Peyer's patch (tissue), 4 donors: ENCODE data around the gene RELT. TPM values are rescaled to one million over a fixed set of nuclear protein-coding genes. Genes with fewer than 3 reads are reported as not detected.

Experiments used
- DNase-seq, 3 donors: peaks; one replicate each; pipeline ENCODE4 v3.0.0-alpha.2; 2017 to 2019
- H3K27ac ChIP-seq, 4 donors: fragments of 200-600 bp; sonication (generic); one replicate each; pipeline ENCODE4 v1.5.1; 2016 to 2019
- H3K27me3 ChIP-seq, 2 donors: fragments of 200-600 bp; sonication (generic); one replicate each; pipeline ENCODE4 v1.5.1; 2019
- H3K36me3 ChIP-seq, 3 donors: fragments of 200-600 bp; sonication (generic); one replicate each; pipeline ENCODE4 v1.5.1; 2016 to 2019
- H3K4me1 ChIP-seq, 4 donors: fragments of 200-600 bp; sonication (generic); one replicate each; pipeline ENCODE4 v1.5.1; 2016 to 2019
- H3K4me3 ChIP-seq, 4 donors: fragments of 200-600 bp; sonication (generic); 1 replicate in 3 of 4; 2 replicates in 1 of 4; pipeline ENCODE4 v1.5.1; 2016 to 2019; ENCODE audit warnings: mild to moderate bottlenecking in 1 of 4
- H3K9me3 ChIP-seq, 4 donors: fragments of 200-600 bp; sonication (generic); one replicate each; pipeline ENCODE4 v1.5.1; 2016 to 2019; ENCODE audit warnings: mild to moderate bottlenecking in 1 of 4
- CTCF ChIP-seq, 6 experiments: fragments of 450-650 bp in 4 of 6; fragments of 200-600 bp in 2 of 6; sonication (generic) in 1 of 6; IDR thresholded peaks; one replicate each; pipeline ENCODE4 v1.5.1; 2017 to 2019; ENCODE audit warnings: antibody characterized with exemption in 6 of 6, mild to moderate bottlenecking in 3 of 6, moderate library complexity in 1 of 6
- POLR2A ChIP-seq, 2 donors: fragments of 450-650 bp; IDR thresholded peaks; one replicate each; pipeline ENCODE4 v1.5.1; 2017; ENCODE audit warnings: antibody characterized with exemption in 2 of 2, mild to moderate bottlenecking in 2 of 2, moderate library complexity in 2 of 2
- total RNA-seq, 4 donors: library from RNA; depleted of rRNA; stranded (reverse); fragments of >200 nt; gene quantifications; one replicate each; pipeline ENCODE4 v1.1.0, GENCODE V29; 2016

Gene RELT
- total RNA-seq, 4 donors from 2014 or later: 1.2 to 19.0 (median 4.7) TPM

GRCh38 chr11:73383249-73384124 lies 7.3 kb downstream of the RELT start:
- H3K27ac ChIP-seq: peak overlapping the region in 3 of 4 donors; percentile 54 to 99 (median 78)
- no peaks in the 10 kb centered on the region for H3K36me3 ChIP-seq
- TF ChIP-seq POLR2A (IDR thresholded peaks at IDR 0.05): no peak
- peak overlapping the region in 1 of 4 donors; percentile 18 for H3K4me3 ChIP-seq
- H3K4me1 ChIP-seq: peaks cover 0 to 87% (median 54%) of the 10 kb centered on the region in 4 donors
- no peaks in the 10 kb centered on the region for H3K9me3 ChIP-seq
- DNase-seq: peak in 1 of 3 donors; percentile 70
- no peaks in the 10 kb centered on the region for H3K27me3 ChIP-seq

DNA sequence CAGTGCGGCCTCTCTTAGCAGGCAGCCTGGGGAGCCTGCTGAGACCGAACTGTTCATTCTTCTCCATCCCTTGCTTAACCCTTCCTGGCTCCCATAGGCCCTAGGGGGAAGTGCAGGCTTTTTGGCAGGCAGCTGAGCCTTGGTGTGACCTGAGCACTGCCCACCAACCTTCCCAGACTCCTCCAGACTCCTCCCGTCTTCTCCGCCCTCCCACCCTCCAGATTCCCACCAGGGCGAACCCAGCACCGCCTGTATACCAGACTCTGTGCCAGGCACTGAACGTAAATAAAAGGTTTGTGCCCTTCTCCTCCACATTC lies 7.9 kb downstream of the RELT start:
- Histone ChIP-seq H3K36me3 (no peaks in the 10 kb centered on the region), H3K9me3 (no peaks in the 10 kb centered on the region), H3K27me3 (no peaks in the 10 kb centered on the region), H3K27ac (peak overlapping the region in 3 of 4 donors; percentile 54 to 99 (median 78)), H3K4me3 (no peak overlapping the region), H3K4me1 (peaks cover 0 to 87% (median 56%) of the 10 kb centered on the region in 4 donors)
- TF ChIP-seq CTCF (IDR thresholded peaks at IDR 0.05): no peak
- no peak for TF ChIP-seq POLR2A (IDR thresholded peaks at IDR 0.05)
- no peak for DNase-seq

DNA sequence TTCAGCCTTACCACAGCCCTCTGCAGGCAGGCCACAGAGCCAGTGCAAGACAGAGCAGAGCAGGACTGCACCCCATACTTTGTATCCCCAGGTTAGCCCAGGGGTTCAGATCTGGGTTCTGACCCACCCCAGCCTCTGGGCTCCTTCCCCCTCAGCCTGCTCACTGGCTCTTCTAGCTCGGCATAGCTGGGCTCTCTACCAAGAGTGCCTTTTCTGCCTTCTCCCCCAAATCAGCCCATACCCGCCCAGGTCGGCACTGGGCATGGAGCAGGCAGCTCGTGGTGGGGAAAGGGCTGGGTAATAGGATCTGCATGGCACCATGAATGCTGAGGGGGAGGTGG lies 8.3 kb downstream of the RELT start:
- no peak for TF ChIP-seq CTCF (IDR thresholded peaks at IDR 0.05)
- no peak for TF ChIP-seq POLR2A (IDR thresholded peaks at IDR 0.05)
- peak overlapping the region; percentile 54 to 99 (median 69) for H3K27ac ChIP-seq

DNA sequence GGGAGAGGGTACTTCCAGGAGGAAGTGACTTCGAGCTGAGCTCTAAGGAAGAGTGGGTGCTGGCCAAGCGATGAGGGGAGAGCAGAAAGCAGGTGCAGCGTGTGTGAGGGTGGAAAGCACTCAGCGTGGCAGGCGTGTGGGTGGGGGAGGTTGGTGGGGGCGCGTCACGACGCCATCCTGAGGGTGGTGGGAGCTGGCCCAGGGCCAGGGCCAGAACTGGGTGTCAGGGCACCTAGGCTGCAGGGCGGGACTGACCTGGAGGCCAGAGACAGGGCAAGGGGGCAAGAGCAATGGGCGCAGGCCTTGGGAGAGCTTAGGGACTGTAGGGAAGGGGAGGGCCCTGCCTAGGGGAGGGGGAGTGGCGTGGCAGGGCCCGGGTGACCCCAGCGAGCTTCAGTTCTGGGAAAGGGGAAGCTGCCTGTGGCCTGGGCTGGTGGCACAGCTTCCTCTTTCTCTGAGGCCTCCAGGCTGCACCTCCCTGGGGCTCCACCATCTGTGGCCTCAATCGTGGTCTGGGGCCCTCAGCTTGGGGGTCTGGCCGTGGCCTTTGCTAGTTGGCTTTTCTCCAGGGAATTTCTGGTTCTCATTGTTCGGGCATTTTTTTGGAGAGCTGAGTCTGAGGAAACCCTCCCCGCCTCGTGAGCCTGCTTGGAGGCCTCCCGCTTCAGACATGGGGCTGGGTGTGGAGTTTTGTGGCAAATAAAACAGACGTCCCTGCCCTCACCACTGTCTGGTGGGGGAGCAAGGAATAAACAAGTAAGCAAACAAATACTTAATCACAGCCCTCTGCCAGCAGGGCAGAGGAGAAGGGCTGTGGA lies 8.9 kb downstream of the RELT start:
- Histone ChIP-seq H3K27ac (peak overlapping the region; percentile 54 to 99 (median 69)), H3K4me3 (peak overlapping the region in 1 of 4 donors; percentile 15), H3K4me1 (peaks cover 0 to 81% (median 52%) of the 10 kb centered on the region in 4 donors), H3K9me3 (no peaks in the 10 kb centered on the region), H3K27me3 (no peaks in the 10 kb centered on the region), H3K36me3 (no peaks in the 10 kb centered on the region)
- DNase-seq: peak in 2 of 3 donors; percentile 88 to 91
- TF ChIP-seq CTCF (IDR thresholded peaks at IDR 0.05): no peak
- no peak for TF ChIP-seq POLR2A (IDR thresholded peaks at IDR 0.05)

More for the DNA sequence above, 8.3 kb downstream of the RELT start:
- H3K27me3 ChIP-seq: no peaks in the 10 kb centered on the region
- no peak for DNase-seq
- peak overlapping the region in 1 of 4 donors; percentile 15 for H3K4me3 ChIP-seq
- H3K9me3 ChIP-seq: no peaks in the 10 kb centered on the region
- peaks cover 0 to 87% (median 55%) of the 10 kb centered on the region in 4 donors for H3K4me1 ChIP-seq
- H3K36me3 ChIP-seq: no peaks in the 10 kb centered on the region

DNA sequence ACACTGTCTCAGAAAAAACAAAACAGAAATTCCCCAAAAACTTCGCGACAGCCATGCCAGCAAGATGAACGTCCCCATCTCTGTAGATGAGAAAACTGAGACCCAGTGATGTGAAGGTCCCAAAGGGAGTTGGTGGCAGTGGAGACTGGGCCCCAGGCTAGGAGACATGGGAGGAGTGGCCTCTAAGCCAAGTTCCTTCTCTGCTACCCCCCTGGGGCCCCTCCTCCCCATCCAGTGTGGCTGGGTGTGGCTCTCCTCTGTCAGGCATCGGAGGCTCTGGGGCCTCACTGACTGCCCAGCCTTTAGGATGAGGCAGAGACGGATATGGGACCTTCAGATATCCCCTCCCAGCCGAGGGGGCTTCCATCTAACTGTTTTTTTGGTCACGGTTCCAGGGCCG lies 9.8 kb downstream of the RELT start:
- Histone ChIP-seq H3K4me1 (peaks cover 0 to 73% (median 51%) of the 10 kb centered on the region in 4 donors), H3K9me3 (no peaks in the 10 kb centered on the region)

More for the DNA sequence above, 9.8 kb downstream of the RELT start:
- Histone ChIP-seq H3K27ac (peak overlapping the region; percentile 54 to 99 (median 69)), H3K36me3 (no peaks in the 10 kb centered on the region), H3K4me3 (no peak overlapping the region), H3K27me3 (no peaks in the 10 kb centered on the region)
- DNase-seq: peak in 2 of 3 donors; percentile 73 to 75
- TF ChIP-seq CTCF (IDR thresholded peaks at IDR 0.05) (no peak), POLR2A (IDR thresholded peaks at IDR 0.05) (no peak)
